Nephron (organoid): ENCODE results near the gene ACCS.

Experiments
- H3K27ac Mint-ChIP-seq, 3 experiments: 2 replicates each; pipeline ENCODE4 v1.8.0; 2020; ENCODE audit warnings: mixed read lengths in 3 of 3, mild to moderate bottlenecking in 2 of 3, moderate library complexity in 1 of 3
- H3K27me3 Mint-ChIP-seq: 2 replicates; pipeline ENCODE4 v1.8.0; 2021; ENCODE audit warnings: low read depth, mild to moderate bottlenecking, moderate library complexity, mixed read lengths
- H3K36me3 Mint-ChIP-seq: 2 replicates; pipeline ENCODE4 v1.8.0; 2020; ENCODE audit warnings: low read depth, mixed read lengths
- H3K4me1 Mint-ChIP-seq: 2 replicates; pipeline ENCODE4 v1.8.0; 2020; ENCODE audit warnings: mixed read lengths
- H3K4me3 Mint-ChIP-seq, 3 experiments: 2 replicates each; pipeline ENCODE4 v1.8.0; 2020; ENCODE audit warnings: mild to moderate bottlenecking in 3 of 3, mixed read lengths in 3 of 3, moderate library complexity in 2 of 3
- H3K9me3 Mint-ChIP-seq: 2 replicates; pipeline ENCODE4 v1.8.0; 2020; ENCODE audit warnings: mixed read lengths
- CTCF ChIP-seq, 3 experiments: fragments of 200-600 bp; sonication (generic); IDR thresholded peaks; one replicate each; pipeline ENCODE4 v1.5.0; 2021; ENCODE audit warnings: antibody characterized with exemption in 3 of 3; ENCODE audit not compliant: unreplicated experiment in 3 of 3

ACCS gene

GRCh38 chr11:44047298-44047697 is 18.8 kb upstream of the ACCS start:
- Mint-ChIP-seq H3K9me3 (no peaks in the 10 kb centered on the region), H3K4me1 (no peaks in the 10 kb centered on the region)
- no peak for TF ChIP-seq CTCF (IDR thresholded peaks at IDR 0.05; ENCODE audit: unreplicated experiment in 3 of 3)

DNA sequence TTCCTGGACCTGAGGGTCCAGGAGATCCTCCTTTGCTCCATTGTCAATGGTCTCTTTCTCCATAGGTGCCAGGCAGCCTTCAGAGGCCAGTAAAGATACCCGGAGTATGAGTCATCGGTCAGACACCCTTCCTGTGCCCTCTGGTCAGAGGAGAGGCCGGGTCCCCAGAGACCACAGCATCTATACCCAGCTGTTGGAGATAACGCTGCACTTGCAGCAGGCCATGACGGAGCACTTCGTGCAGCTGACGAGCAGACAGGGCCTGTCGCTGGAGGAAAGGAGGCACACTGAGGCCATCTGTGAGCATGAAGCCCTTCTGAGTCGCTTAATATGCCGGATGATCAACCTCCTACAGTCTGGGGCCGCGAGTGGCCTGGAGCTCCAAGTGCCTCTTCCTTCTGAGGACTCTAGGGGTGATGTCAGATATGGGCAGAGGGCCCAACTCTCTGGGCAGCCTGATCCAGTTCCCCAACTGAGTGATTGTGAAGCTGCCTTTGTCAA is 18.1 kb upstream of the ACCS start, which contains the start of gene ACCSL:
Gene ACCSL (plus strand): TSS at position 51 of the 501 bp plus-strand sequence. CDS start 56 bp downstream, at position 107.
- peaks cover 18% of the 10 kb centered on the region for H3K27me3 Mint-ChIP-seq
- no peak within 1 kb of the TSS for H3K27ac Mint-ChIP-seq
- H3K4me3 Mint-ChIP-seq = no peak within 1 kb of the TSS
- no peak for TF ChIP-seq CTCF (IDR thresholded peaks at IDR 0.05; ENCODE audit: unreplicated experiment in 3 of 3)
- no peaks in the 10 kb centered on the region for H3K9me3 Mint-ChIP-seq
- H3K4me1 Mint-ChIP-seq = no peaks in the 10 kb centered on the region
- H3K36me3 Mint-ChIP-seq = no peaks in the 10 kb centered on the region

More at GRCh38 chr11:44047298-44047697, 18.8 kb upstream of the ACCS start:
- peaks cover 12% of the 10 kb centered on the region for H3K27me3 Mint-ChIP-seq
- no peak overlapping the region for H3K4me3 Mint-ChIP-seq
- no peaks in the 10 kb centered on the region for H3K36me3 Mint-ChIP-seq
- H3K27ac Mint-ChIP-seq = no peak overlapping the region

DNA sequence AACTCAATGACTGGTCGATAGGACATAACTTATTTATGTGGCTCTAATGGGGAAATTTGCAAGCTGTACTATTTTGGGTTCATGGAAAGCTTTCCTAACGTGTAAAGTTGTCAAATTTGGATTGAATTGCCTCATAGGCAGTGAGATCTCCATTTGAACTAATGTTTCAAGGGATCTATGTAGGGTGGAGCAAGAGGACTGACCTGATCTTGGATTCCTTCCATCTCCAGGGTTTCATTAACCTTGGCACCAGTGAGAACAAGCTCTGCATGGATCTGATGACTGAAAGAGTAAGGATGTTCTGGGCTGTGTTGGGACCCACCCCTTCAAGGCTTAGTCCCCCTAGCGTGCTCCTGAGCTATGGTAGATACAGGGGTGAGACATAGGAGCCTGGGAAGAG is 16.2 kb upstream of the ACCS start:
- Mint-ChIP-seq H3K4me1 (no peaks in the 10 kb centered on the region), H3K27me3 (peaks cover 15% of the 10 kb centered on the region), H3K36me3 (no peaks in the 10 kb centered on the region), H3K4me3 (no peak overlapping the region), H3K9me3 (no peaks in the 10 kb centered on the region), H3K27ac (no peak overlapping the region)
- no peak for TF ChIP-seq CTCF (IDR thresholded peaks at IDR 0.05; ENCODE audit: unreplicated experiment in 3 of 3)

- Mint-ChIP-seq H3K9me3 (no peaks in the 10 kb centered on the region), H3K36me3 (no peaks in the 10 kb centered on the region), H3K27me3 (peaks cover 15% of the 10 kb centered on the region), H3K27ac (no peak overlapping the region), H3K4me3 (no peak overlapping the region), H3K4me1 (no peaks in the 10 kb centered on the region)
- TF ChIP-seq CTCF (IDR thresholded peaks at IDR 0.05; ENCODE audit: unreplicated experiment in 3 of 3) = no peak
Observed at GRCh38 chr11:44051171-44051570, 14.9 kb upstream of the ACCS start.

DNA sequence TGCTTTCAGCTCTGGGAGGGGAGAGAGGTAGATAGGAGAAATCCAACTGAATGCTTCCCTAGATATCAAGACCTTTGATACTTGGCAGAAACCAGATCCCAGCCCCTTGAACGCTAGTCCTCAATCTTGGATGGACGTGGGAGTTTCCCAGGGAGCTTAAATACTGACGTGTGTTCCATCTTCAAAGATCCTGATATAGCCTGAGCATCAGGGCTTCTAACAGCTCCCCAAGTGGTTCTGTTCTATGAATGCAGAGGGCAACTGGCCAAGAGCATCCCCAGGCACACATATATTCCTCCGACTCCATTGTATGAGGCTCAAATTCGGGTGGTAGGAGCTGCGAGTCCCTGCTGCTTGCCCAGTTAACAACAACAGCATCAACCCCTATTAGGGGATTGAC is 8.7 kb upstream of the ACCS start:
- H3K9me3 Mint-ChIP-seq = no peaks in the 10 kb centered on the region

More for the DNA sequence above, 8.7 kb upstream of the ACCS start:
- H3K27ac Mint-ChIP-seq = no peak overlapping the region
- no peaks in the 10 kb centered on the region for H3K36me3 Mint-ChIP-seq
- no peaks in the 10 kb centered on the region for H3K4me1 Mint-ChIP-seq
- no peak for TF ChIP-seq CTCF (IDR thresholded peaks at IDR 0.05; ENCODE audit: unreplicated experiment in 3 of 3)
- H3K4me3 Mint-ChIP-seq = no peak overlapping the region
- peaks cover 5% of the 10 kb centered on the region for H3K27me3 Mint-ChIP-seq
